ENCODE data around the gene NRXN3.

The NRXN3 gene

DNA sequence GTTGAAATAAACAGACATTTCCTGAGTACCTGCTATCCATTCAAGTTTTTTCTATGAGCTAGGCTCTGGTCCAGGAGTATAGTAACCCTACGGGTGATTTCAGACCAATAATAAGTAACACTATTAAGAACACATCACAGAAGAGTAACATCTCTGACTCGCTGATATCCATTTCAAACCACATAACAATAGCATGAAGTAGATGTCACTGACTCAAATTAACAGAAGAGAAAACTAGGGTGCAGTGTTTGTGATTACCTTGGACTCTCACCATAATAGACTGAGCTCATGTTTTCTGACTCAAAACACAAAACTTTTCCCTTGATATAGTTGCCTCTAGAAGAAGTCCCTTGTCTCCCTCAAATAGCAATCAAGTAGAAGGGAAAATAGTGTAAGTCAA, 1618.2 kb downstream of the NRXN3 start:
- H3K36me3 Mint-ChIP-seq (ENCODE audit: low read depth), result peaks cover 34% of the 10 kb centered on the region
- H3K4me3 Mint-ChIP-seq, result no peak overlapping the region

DNA sequence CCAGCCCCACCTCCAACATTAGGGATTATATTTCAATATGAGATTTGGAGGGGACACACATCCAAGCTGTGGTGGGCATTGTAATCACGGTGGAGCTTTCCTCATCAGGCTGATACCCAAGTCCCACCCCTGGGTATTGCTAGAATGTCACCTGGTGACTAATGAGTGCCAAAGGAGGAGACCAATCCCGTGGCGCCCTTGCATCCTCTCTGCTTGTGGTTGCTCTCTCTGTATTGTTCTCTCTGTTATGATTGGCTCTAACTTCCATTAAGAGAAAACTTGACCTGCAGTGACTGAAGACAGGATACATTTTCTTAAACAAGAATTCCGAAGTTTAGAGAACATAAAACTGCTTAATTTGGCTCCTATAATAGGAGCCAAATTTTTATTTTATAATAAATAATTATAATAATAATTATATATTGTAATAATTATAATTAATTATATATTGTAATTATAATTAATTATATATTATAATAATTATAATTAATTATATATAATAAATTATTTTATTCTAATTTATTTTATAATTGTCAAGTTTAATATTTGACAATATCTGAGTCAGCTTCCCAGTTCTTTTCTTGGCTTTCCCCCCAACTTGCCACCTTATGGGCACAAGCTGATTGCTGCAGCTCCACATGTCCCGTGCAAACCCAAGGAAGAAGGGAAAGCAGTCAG, 1621.0 kb downstream of the NRXN3 start:
- H3K9me3 Mint-ChIP-seq, result peaks cover 9% of the 10 kb centered on the region
- H3K4me3 Mint-ChIP-seq, result no peak overlapping the region
- no peak overlapping the region for H3K27ac Mint-ChIP-seq
- H3K4me1 Mint-ChIP-seq, result peaks cover 5% of the 10 kb centered on the region
- peaks cover 25% of the 10 kb centered on the region for H3K36me3 Mint-ChIP-seq (ENCODE audit: low read depth)
- H3K27me3 Mint-ChIP-seq (ENCODE audit: low read depth), result no peaks in the 10 kb centered on the region
- TF ChIP-seq, protein P1, sequence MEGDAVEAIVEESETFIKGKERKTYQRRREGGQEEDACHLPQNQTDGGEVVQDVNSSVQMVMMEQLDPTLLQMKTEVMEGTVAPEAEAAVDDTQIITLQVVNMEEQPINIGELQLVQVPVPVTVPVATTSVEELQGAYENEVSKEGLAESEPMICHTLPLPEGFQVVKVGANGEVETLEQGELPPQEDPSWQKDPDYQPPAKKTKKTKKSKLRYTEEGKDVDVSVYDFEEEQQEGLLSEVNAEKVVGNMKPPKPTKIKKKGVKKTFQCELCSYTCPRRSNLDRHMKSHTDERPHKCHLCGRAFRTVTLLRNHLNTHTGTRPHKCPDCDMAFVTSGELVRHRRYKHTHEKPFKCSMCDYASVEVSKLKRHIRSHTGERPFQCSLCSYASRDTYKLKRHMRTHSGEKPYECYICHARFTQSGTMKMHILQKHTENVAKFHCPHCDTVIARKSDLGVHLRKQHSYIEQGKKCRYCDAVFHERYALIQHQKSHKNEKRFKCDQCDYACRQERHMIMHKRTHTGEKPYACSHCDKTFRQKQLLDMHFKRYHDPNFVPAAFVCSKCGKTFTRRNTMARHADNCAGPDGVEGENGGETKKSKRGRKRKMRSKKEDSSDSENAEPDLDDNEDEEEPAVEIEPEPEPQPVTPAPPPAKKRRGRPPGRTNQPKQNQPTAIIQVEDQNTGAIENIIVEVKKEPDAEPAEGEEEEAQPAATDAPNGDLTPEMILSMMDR (IDR thresholded peaks at IDR 0.05; ENCODE audit: unreplicated experiment in 3 of 3), result no peak

More for the DNA sequence above, 1618.2 kb downstream of the NRXN3 start:
- no peak overlapping the region for H3K27ac Mint-ChIP-seq
- no peaks in the 10 kb centered on the region for H3K27me3 Mint-ChIP-seq (ENCODE audit: low read depth)
- TF ChIP-seq, protein P1 (IDR thresholded peaks at IDR 0.05; ENCODE audit: unreplicated experiment in 3 of 3), result no peak
- H3K4me1 Mint-ChIP-seq, result no peaks in the 10 kb centered on the region
- peaks cover 15% of the 10 kb centered on the region for H3K9me3 Mint-ChIP-seq

DNA sequence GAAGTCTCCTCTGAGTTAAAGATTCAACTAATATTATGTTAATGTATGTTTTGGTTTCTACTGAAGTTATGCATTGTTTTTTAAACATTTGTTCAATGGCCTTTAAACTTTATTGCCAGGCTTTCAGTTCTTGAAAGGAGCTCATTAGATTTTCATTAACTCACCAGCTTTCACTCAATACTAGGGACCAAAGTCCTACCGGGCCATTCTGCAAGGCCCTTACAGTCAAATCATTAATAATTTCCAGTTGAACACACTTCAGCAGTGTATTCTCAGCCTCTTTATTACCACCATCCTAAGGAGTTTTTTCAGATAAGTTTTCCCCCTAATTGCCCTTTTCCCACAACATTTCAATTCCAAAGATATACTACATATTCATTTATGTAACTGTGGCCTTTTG, 1631.9 kb downstream of the NRXN3 start:
- TF ChIP-seq, protein P1 (IDR thresholded peaks at IDR 0.05; ENCODE audit: unreplicated experiment in 3 of 3), result no peak
- Mint-ChIP-seq H3K27ac (peak overlapping the region; percentile 33 to 94 (median 59)), H3K4me3 (no peak overlapping the region), H3K9me3 (no peaks in the 10 kb centered on the region), H3K4me1 (peaks cover 32% of the 10 kb centered on the region), H3K36me3 (ENCODE audit: low read depth) (no peaks in the 10 kb centered on the region), H3K27me3 (ENCODE audit: low read depth) (no peaks in the 10 kb centered on the region)

DNA sequence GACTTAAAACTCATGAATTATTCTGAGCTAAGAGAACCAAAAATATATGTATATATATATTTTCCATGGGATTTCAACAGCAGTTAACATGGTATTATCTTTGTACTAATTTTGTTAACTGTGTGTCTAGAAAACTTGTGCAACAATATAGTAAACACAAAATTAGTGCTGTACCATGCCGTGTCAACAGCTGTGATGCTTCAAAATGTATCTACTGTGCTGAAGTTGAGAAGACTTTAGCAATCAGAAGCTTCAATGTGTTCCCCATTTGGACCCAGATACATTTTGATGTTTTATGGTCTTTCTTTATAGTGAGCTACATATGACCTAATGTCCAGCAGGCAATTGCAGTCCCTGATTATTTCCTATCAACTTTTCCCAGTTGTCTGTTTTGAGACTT, 1635.5 kb downstream of the NRXN3 start:
- TF ChIP-seq, protein P1 (IDR thresholded peaks at IDR 0.05; ENCODE audit: unreplicated experiment in 3 of 3), result no peak
- no peak overlapping the region for H3K4me3 Mint-ChIP-seq
- no peaks in the 10 kb centered on the region for H3K9me3 Mint-ChIP-seq
- no peaks in the 10 kb centered on the region for H3K27me3 Mint-ChIP-seq (ENCODE audit: low read depth)
- peaks cover 18% of the 10 kb centered on the region for H3K4me1 Mint-ChIP-seq
- H3K36me3 Mint-ChIP-seq (ENCODE audit: low read depth), result no peaks in the 10 kb centered on the region
- no peak overlapping the region for H3K27ac Mint-ChIP-seq

DNA sequence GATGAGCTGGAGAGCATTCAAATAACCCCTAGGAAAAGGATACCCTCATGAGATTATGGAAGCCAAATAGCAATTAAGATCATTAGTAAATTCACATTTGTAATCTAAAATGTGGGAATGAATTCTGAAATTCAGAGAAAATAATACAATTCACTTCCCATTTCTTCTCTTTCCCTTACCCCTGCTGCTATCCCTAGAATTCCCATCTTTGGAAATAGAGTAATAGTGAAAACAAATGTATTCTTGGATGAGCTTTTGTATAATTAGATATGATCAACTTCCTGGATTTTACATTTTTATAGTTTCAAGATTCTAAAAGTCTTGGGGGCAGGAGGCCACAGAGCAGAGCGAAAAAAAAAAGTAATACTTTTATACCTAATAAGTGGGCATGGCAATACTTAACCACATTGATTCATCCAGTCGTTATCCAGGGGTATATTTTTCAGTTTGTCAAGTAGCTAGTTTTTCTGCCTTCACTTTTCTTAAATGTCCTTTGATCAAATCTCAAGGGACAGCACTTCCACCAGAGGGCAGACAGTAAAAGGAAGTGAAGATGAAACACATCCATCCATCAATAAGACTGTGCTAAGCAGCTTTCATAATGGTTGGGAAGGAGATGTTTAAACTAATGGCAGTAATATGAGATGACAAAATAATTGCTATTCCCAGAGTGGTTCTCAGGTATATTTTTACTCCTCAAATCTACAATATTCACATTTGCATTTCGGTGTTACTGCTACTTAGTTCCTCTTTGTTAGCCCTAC, 1639.9 kb downstream of the NRXN3 start:
- Mint-ChIP-seq H3K27me3 (ENCODE audit: low read depth) (no peaks in the 10 kb centered on the region), H3K36me3 (ENCODE audit: low read depth) (peaks cover 4% of the 10 kb centered on the region), H3K27ac (peak overlapping the region in 1 of 3 experiments; percentile 49), H3K4me1 (peaks cover 6% of the 10 kb centered on the region), H3K4me3 (no peak overlapping the region), H3K9me3 (no peaks in the 10 kb centered on the region)
- TF ChIP-seq, protein P1 (IDR thresholded peaks at IDR 0.05; ENCODE audit: unreplicated experiment in 3 of 3), result peak; percentile 13 to 33 (median 22)
